GM19193 (cell line): Measurements from ENCODE around the gene SIGLEC11.
A peak's percentile ranks its signal among the peaks of the same experiment; 100 is the strongest.

Source experiments
- POLR2A ChIP-seq: IDR thresholded peaks from 4 replicates; pipeline ENCODE4 v1.6.1; 2011; ENCODE audit not compliant: insufficient read depth, insufficient read length; ENCODE audit errors: extremely low read depth

The SIGLEC11 gene

GRCh38 chr19:49925486-49925885 is 35.5 kb downstream of the SIGLEC11 start:
- TF ChIP-seq POLR2A, result no peak

- no peak for TF ChIP-seq POLR2A
Measured at GRCh38 chr19:49924004-49924880, 36.7 kb downstream of the SIGLEC11 start.

DNA sequence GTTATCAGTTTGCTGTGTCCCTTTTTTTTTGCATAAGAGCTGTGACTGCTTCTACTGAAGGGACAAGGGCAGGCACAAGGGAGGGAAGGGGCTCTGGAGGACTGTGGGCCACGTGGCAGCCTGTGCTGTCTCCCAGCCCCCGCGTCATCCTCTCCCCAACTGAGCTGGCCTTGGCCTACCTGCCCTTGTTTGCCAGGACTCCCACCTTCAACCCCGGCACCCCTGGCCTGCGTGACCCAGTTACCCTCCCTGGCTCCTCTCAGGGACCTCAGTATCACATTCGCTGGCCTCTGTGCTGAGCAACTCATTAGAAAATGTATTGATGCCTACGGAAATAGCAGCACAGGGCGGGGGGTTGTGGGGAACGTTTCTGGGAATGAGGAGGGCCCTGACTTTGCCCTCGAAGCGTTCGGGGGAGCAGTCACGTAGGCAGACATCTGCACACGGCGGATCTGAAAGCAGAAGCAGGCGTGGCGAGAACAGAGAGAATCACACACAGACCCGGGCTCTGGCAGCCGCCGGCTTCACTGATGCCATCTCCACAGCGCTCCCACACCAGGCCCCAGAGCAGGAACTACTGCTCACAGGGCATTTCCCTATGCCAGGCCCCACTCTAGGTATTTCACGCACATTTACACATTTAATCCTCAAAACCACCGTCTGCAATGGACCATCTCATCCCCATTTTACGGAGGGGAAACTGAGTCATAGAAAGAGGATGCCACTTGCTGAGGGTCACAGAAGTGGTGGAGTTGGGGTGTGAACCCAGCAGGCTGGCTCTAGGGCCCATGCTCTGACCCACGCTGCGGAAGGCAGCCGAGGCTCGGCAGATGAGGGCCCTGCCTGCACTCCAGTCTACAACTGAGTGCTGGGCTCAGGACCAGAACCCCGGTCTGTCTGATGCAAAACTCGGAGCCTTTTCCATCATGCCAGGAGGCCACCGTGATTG is 37.6 kb downstream of the SIGLEC11 start:
- TF ChIP-seq POLR2A, result no peak

DNA sequence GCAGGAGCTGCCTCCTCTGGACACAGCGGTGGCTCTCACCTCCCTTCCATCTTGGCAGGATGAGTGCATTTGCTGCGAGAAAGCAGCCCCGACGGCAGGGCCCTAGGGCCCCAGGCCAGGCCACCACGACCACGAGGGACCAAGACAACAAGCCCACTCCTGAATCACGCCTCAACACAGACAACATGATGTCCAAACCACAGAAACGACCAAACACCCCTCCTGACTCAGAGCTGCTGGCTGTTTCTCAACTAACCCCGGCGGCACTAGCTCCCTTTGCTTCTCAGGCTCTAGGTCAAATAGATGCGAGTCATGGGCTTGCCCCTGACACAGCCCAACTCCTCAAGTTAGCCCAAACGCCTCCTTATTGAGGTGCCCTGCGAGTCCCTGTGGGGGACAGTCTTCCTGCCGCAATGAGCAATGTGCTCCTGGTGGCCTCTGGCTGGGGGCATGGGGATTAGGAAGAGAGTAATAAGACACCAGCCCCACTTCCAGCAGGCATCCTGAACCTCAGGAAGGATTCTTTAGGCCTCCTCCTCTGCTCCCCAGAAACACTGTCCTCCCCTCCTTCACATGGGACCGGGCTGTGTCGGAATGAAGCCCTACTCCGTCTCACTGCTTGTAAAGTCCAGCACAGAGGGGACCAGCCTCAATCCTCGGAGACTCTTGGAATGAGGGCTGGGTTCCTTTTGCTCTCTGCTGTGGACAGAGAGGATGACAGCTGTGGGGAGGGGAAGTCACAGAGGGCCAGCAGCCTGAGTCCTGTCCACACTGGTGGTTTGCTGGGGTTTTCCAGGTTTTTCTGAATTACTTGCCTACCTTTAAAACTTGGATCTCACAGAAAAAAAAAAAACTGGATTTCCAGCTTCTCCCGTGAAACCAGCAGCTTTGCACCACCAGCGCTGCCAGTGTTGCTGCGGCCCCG is 38.8 kb downstream of the SIGLEC11 start:
- no peak for TF ChIP-seq POLR2A

DNA sequence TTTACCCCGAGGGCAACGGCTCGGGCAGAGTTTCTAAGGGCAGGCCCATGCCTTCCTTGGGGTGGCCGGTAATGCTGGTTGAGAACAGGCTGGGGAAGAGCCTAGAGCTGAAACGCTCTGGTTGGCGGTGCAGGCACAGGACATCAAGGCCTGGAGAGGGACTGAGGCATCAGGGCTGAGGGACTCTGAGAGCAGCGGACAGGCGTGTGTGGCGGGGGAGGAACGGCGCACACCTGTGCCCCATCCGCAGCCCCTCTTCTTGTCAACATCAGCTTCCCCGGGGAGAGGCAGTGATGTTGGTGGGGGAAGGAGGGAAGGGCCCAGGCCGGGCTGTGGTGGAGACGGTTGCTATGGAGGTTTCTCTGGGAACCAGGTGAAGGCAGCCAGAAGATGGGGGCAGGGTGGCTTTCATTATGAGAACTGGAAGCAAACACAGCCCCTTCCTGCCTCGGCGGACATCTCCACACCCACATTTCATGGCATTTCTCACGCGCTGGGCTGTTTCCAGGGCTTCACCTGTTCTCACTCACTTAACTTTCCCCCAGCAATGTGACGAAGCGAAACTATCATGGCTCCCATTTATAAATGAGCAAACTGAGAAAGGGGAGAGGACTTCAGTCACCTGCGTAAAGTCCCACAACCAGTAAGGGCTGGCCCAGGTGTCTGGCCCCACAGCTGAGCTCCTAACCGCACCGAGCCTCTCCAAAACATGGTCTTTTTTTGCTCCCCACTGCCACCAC is 40.2 kb downstream of the SIGLEC11 start:
- TF ChIP-seq POLR2A, result no peak

GRCh38 chr19:49918089-49918488 is 42.9 kb downstream of the SIGLEC11 start:
- TF ChIP-seq POLR2A, result no peak

- no peak for TF ChIP-seq POLR2A
Measured at GRCh38 chr19:49916839-49917733, 43.9 kb downstream of the SIGLEC11 start.

GRCh38 chr19:49915271-49915670 is 45.7 kb downstream of the SIGLEC11 start:
- no peak for TF ChIP-seq POLR2A

- TF ChIP-seq POLR2A, result no peak
Measured at GRCh38 chr19:49913720-49914119, 47.3 kb downstream of the SIGLEC11 start.

- peak; percentile 15 for TF ChIP-seq POLR2A
Measured at GRCh38 chr19:49912965-49913685, 47.8 kb downstream of the SIGLEC11 start.

- peak; percentile 48 for TF ChIP-seq POLR2A
Measured at GRCh38 chr19:49911381-49912145, 49.4 kb downstream of the SIGLEC11 start.
